K562 (cell line): ENCODE results near the gene TACC3. TPM values are rescaled to one million over a fixed set of nuclear protein-coding genes. Genes with fewer than 3 reads are reported as not detected.

ENCODE experiments used
- BHLHE40 ChIP-seq: IDR thresholded peaks from 2 replicates; pipeline ENCODE4 v1.6.1; 2011; ENCODE audit warnings: low read length, improper control_type of control experiment
- CBX5 ChIP-seq: IDR thresholded peaks from 2 replicates; pipeline ENCODE4 v1.6.1; 2014; ENCODE audit warnings: low read depth, borderline replicate concordance
- CREM ChIP-seq: IDR thresholded peaks from 2 replicates; pipeline ENCODE4 v1.6.1; 2014; ENCODE audit warnings: antibody characterized with exemption, low read depth
- EGR1 ChIP-seq: fragments of 450-650 bp; conservative IDR thresholded peaks from 2 replicates; pipeline ENCODE4 v1.6.1; 2017; ENCODE audit warnings: mild to moderate bottlenecking
- ELK3 ChIP-seq: fragments of 450-650 bp; formaldehyde crosslinking; IDR thresholded peaks from 2 replicates; pipeline ENCODE4 v1.4.0; 2020; ENCODE audit warnings: mild to moderate bottlenecking
- ETV6 ChIP-seq, 3 experiments: fragments of 150-350 bp in 1 of 3; sonication (generic) in 1 of 3; formaldehyde crosslinking in 1 of 3; IDR thresholded peaks; 2 replicates each; pipeline versions ENCODE4 v1.6.1 to v1.8.0; 2014 to 2022; ENCODE audit warnings: borderline replicate concordance in 2 of 3, low read depth in 2 of 3, antibody characterized with exemption in 1 of 3, low read length in 1 of 3, mild to moderate bottlenecking in 1 of 3, missing genetic modification reagents in 1 of 3
- FOXK1 ChIP-seq: sonication (generic); formaldehyde crosslinking; IDR thresholded peaks from 2 replicates; pipeline ENCODE4 v1.8.0; 2022; ENCODE audit warnings: missing genetic modification reagents, mild to moderate bottlenecking, borderline replicate concordance
- FUS ChIP-seq: fragments of 200-400 bp; formaldehyde crosslinking; optimal IDR thresholded peaks from 2 replicates; pipeline ENCODE3; 2017; ENCODE audit warnings: low read depth, low read length
- JUNB ChIP-seq: fragments of 450-650 bp; formaldehyde crosslinking; conservative IDR thresholded peaks from 2 replicates; pipeline ENCODE4 v1.4.0; 2020; ENCODE audit warnings: mild to moderate bottlenecking
- MTF1 ChIP-seq: fragments of 250-450 bp; sonication (Bioruptor Pico); IDR thresholded peaks from 2 replicates; pipeline ENCODE4 v1.9.0; 2021; ENCODE audit warnings: moderate library complexity, mild to moderate bottlenecking, inconsistent platforms, borderline replicate concordance
- NRF1 ChIP-seq, 2 experiments: fragments of 450-650 bp; IDR thresholded peaks in 1 of 2; conservative IDR thresholded peaks in 1 of 2; 2 replicates each; pipeline ENCODE4 v1.6.1; 2014; ENCODE audit warnings: mild to moderate bottlenecking in 2 of 2
- PHB ChIP-seq: fragments of 250-450 bp; sonication (Bioruptor Pico); IDR thresholded peaks from 2 replicates; pipeline ENCODE4 v1.5.0; 2021
- PRMT5 ChIP-seq: sonication (generic); formaldehyde crosslinking; IDR thresholded peaks from 2 replicates; pipeline ENCODE4 v1.5.0; 2020; ENCODE audit warnings: missing genetic modification reagents
- PYGO2 ChIP-seq: fragments of 450-650 bp; IDR thresholded peaks from 2 replicates; pipeline ENCODE4 v1.6.1; 2016; ENCODE audit warnings: mild to moderate bottlenecking, missing genetic modification characterization, moderate library complexity, missing compliant biosample characterization
- RBM14 ChIP-seq: fragments of 200-400 bp; formaldehyde crosslinking; IDR thresholded peaks from 2 replicates; pipeline ENCODE4 v1.6.1; 2018; ENCODE audit warnings: low read depth, mild to moderate bottlenecking, low read length, moderate library complexity, borderline replicate concordance; ENCODE audit not compliant: insufficient read depth
- SMARCA5 ChIP-seq: fragments of 450-650 bp; IDR thresholded peaks from 2 replicates; pipeline ENCODE4 v1.6.1; 2016
- SOX6 ChIP-seq: fragments of 450-650 bp; IDR thresholded peaks from 2 replicates; pipeline ENCODE4 v1.6.1; 2014; ENCODE audit warnings: mild to moderate bottlenecking
- SP1 ChIP-seq: sonication (generic); formaldehyde crosslinking; IDR thresholded peaks from 2 replicates; pipeline ENCODE4 v1.8.1; 2022; ENCODE audit warnings: mild to moderate bottlenecking, missing genetic modification reagents
- TAF15 ChIP-seq: fragments of 200-400 bp; formaldehyde crosslinking; IDR thresholded peaks from 2 replicates; pipeline ENCODE4 v1.6.1; 2017; ENCODE audit warnings: mild to moderate bottlenecking, low read depth, low read length, moderate library complexity
- ZBTB9 ChIP-seq: fragments of 450-650 bp; formaldehyde crosslinking; IDR thresholded peaks from 2 replicates; pipeline ENCODE4 v1.4.0; 2020; ENCODE audit warnings: mild to moderate bottlenecking, moderate library complexity
- ZNF143 ChIP-seq: sonication (generic); formaldehyde crosslinking; IDR thresholded peaks from 2 replicates; pipeline ENCODE4 v1.9.0; 2022; ENCODE audit warnings: mild to moderate bottlenecking, missing genetic modification reagents
- ZNF263 ChIP-seq: sonication (generic); formaldehyde crosslinking; IDR thresholded peaks from 2 replicates; pipeline ENCODE4 v1.8.0; 2022; ENCODE audit warnings: mild to moderate bottlenecking, missing genetic modification reagents, borderline replicate concordance
- polyA plus RNA-seq, 8 experiments: library from polyadenylated mRNA; depleted of rRNA in 4 of 8; stranded (reverse) in 5 of 8; unstranded in 3 of 8; fragments of >200 nt; fragmentation: Nextera tagmentation in 2 of 8; fragmentation: Illumina TruSeq in 1 of 8; extraction: Ambion mirVana in 2 of 8; extraction: Trizol in 1 of 8; gene quantifications; 2 replicates each; pipeline versions ENCODE4 v1.2.1 to v1.2.3, GENCODE V29; 2011 to 2014; ENCODE audit warnings: inconsistent platforms in 1 of 8, missing spikeins in 1 of 8
- total RNA-seq, 7 experiments: library from RNA; depleted of rRNA in 6 of 7; stranded (reverse); fragments of >200 nt in 6 of 7; fragmentation: Illumina TruSeq in 2 of 7; extraction: Trizol in 2 of 7; gene quantifications; 2 replicates each; pipeline versions ENCODE4 v1.2.1 to v1.2.3, GENCODE V29; 2011 to 2021; ENCODE audit warnings: low replicate concordance in 1 of 7
- TF ChIP-seq, protein P1 (sequence below): fragments of 450-650 bp; IDR thresholded peaks from 2 replicates; pipeline ENCODE4 v1.6.1; 2017; ENCODE audit warnings: antibody characterized with exemption
- TF ChIP-seq, protein P2 (sequence below): sonication (generic); formaldehyde crosslinking; IDR thresholded peaks from 2 replicates; pipeline ENCODE4 v1.8.1; 2022; ENCODE audit warnings: missing genetic modification reagents

Gene TACC3
- total and polyA plus RNA-seq, 9 of the 15 experiments (the other 6 are each of a cell fraction or from before 2014, with no cell fraction given), result 1.9 to 122 (median 55.6) TPM

DNA sequence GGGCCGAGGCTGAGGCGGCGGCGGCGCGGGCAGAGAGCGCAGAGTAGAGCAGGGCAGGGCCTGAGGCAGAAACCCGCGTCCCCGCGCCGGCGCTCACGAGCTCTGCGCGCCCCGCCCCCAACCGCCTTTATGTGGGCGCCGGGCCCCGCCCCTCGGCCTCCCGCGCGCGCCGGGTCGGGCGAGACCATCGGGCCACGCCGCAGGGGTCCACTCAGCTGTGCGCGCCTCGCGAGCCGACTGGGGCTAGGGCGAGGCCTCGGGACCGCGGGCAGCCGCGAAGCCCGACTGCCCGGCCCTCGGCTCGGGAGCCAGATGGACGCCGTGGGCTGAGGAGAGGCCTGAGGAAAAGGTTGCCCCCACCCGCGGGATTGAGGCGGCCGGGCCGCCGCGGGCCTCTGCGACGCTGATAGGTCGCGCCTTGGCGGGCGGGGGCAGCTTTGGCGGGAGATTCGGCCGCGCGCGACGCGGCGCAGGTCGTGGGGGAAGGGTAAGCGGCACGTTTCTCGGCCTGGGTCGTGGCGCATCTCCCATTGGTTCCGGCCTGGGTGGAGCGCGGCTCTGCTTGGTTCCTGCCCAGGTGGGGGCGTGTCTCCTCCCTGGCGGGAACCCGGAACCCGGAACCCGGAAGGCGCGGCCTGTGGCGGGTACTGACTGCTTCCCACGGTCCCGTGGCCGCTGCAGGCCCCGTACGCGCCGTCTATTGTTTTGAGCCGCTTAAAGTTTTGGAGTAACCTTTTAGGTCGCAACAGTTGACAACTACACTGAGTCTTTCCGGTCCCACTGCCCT is 8.9 kb upstream of the TACC3 start, which contains the start of gene SLBP (continued):
- peak; percentile 81 to 84 for TF ChIP-seq NRF1 (conservative IDR thresholded peaks at IDR 0.05 in 1 of 2, IDR thresholded peaks at IDR 0.05 in 1 of 2)
- TF ChIP-seq ELK3 (CRISPR knock-in tag), result no peak
- peak; percentile 79 for TF ChIP-seq EGR1
- no peak for TF ChIP-seq ZBTB9
- no peak for TF ChIP-seq ZNF143 (CRISPR knock-in tag)
- TF ChIP-seq PHB (CRISPR knock-in tag), result no peak
- TF ChIP-seq SOX6, result peak; percentile 39; the same call in 1 of the 2 replicates
- TF ChIP-seq RBM14, result no peak
- peak; percentile 97 for TF ChIP-seq SP1 (CRISPR knock-in tag)
- no peak for TF ChIP-seq SMARCA5
- TF ChIP-seq PRMT5 (CRISPR knock-in tag), result no peak
- peak; percentile 74 for TF ChIP-seq FUS
- TF ChIP-seq CREM, result peak; percentile 91
- peak; percentile 98 for TF ChIP-seq FOXK1 (CRISPR knock-in tag)
- TF ChIP-seq ETV6 (IDR thresholded peaks at IDR 0.05; ENCODE audit: borderline replicate concordance in 1 of 2, low read depth in 2 of 2, low read length in 1 of 2), result 0 out of 4 replicates have a peak, but pooled peaks of 1 of the 2 experiments have one; percentile 32
- TF ChIP-seq ETV6 (CRISPR knock-in tag; IDR thresholded peaks at IDR 0.05; ENCODE audit: borderline replicate concordance), result peak; percentile 18
- no peak for TF ChIP-seq MTF1 (CRISPR knock-in tag)
- no peak for TF ChIP-seq PYGO2 (tag)
- peak; percentile 58 for TF ChIP-seq ZNF263 (CRISPR knock-in tag)
- TF ChIP-seq CBX5, result no peak
- no peak for TF ChIP-seq TAF15
- TF ChIP-seq, protein P1, sequence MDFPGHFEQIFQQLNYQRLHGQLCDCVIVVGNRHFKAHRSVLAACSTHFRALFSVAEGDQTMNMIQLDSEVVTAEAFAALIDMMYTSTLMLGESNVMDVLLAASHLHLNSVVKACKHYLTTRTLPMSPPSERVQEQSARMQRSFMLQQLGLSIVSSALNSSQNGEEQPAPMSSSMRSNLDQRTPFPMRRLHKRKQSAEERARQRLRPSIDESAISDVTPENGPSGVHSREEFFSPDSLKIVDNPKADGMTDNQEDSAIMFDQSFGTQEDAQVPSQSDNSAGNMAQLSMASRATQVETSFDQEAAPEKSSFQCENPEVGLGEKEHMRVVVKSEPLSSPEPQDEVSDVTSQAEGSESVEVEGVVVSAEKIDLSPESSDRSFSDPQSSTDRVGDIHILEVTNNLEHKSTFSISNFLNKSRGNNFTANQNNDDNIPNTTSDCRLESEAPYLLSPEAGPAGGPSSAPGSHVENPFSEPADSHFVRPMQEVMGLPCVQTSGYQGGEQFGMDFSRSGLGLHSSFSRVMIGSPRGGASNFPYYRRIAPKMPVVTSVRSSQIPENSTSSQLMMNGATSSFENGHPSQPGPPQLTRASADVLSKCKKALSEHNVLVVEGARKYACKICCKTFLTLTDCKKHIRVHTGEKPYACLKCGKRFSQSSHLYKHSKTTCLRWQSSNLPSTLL, result no peak
- peak; percentile 99 for TF ChIP-seq BHLHE40
- TF ChIP-seq, protein P2, sequence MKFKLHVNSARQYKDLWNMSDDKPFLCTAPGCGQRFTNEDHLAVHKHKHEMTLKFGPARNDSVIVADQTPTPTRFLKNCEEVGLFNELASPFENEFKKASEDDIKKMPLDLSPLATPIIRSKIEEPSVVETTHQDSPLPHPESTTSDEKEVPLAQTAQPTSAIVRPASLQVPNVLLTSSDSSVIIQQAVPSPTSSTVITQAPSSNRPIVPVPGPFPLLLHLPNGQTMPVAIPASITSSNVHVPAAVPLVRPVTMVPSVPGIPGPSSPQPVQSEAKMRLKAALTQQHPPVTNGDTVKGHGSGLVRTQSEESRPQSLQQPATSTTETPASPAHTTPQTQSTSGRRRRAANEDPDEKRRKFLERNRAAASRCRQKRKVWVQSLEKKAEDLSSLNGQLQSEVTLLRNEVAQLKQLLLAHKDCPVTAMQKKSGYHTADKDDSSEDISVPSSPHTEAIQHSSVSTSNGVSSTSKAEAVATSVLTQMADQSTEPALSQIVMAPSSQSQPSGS, result 0 out of 2 replicates have a peak, but pooled peaks have one; percentile 59
- TF ChIP-seq JUNB (CRISPR knock-in tag), result no peak
